ENCODE results near the gene DNAH10. TPM values are rescaled to one million over a fixed set of nuclear protein-coding genes. Genes with fewer than 3 reads are reported as not detected.

Gene DNAH10
- polyA plus RNA-seq, 3 donors from 2014 or later, result 0.02 to 0.24 (median 0.16) TPM

DNA sequence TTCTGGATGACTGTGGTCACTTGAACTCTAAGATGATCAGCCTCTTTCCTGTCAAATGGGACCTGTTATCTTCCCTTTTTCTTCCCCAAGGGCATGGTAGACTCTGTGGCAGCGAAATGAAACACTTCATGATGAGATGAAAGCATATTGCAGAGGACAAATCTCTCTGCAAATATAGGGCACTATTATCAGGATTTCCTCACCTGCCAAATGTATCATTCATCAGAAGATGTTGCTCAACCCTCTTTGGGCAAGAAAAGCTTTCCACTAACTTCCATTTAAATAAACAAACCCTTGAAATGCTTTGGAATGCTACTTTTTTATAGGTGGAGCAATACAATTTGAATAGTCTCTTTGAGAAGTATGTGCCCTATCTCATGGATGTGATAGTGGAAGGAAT lies 105.0 kb downstream of the DNAH10 start:
- Mint-ChIP-seq H3K36me3 (no peaks in the 10 kb centered on the region), H3K27ac (no peak overlapping the region), H3K4me1 (no peaks in the 10 kb centered on the region), H3K9me3 (peaks cover 0 to 1% (median 0%) of the 10 kb centered on the region in 6 donors), H3K27me3 (ENCODE audit: low read depth in 3 of 3) (peaks cover 3 to 5% (median 4%) of the 10 kb centered on the region in 3 donors), H3K4me3 (no peak overlapping the region)
- DNase-seq, result no peak

DNA sequence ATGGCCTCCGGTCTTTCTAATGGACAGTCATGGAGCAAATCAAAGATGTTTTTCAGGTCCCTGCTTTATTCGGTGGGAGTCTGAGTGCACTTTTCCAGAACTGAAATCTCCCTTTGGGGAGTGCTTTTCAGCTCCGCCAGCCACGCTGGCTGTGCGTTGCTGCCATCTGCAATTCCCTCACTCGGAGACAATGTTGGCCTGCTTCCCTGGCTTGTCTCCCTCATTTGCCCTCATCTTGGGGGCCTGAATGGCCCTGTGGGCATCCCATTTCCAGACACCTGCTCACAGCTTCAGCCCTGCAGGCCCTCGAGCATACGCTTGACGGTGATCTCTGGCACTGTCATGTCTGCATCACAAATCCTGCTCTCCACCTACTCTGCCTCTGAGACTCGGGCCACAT lies 106.7 kb downstream of the DNAH10 start:
- H3K36me3 Mint-ChIP-seq, result no peaks in the 10 kb centered on the region
- DNase-seq, result no peak
- no peak overlapping the region for H3K27ac Mint-ChIP-seq
- H3K4me1 Mint-ChIP-seq, result no peaks in the 10 kb centered on the region
- H3K9me3 Mint-ChIP-seq, result peaks cover 0 to 1% (median 0%) of the 10 kb centered on the region in 6 donors
- H3K27me3 Mint-ChIP-seq (ENCODE audit: low read depth in 3 of 3), result peaks cover 2 to 5% (median 5%) of the 10 kb centered on the region in 3 donors
- no peak overlapping the region for H3K4me3 Mint-ChIP-seq

DNA sequence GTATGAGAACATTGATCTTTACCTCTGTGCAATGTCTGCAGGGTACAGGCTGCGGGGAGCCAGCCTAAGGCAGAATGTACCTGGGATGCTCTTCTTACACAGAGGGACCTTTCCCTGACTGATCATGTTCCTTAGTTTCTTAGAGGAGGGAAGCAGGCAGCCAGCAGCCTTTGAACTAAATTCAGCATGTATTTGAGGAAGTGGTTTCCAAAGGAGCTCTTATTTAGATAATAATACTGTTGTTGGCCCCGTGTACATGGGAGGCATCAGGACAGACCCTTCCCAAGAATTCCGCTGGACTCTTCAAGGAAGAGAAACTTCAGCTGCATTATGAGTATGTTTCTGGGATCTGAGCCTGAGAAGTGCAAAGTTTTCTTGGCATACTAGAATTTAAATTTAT lies 111.7 kb downstream of the DNAH10 start:
- H3K36me3 Mint-ChIP-seq, result no peaks in the 10 kb centered on the region
- no peak for DNase-seq
- no peaks in the 10 kb centered on the region for H3K9me3 Mint-ChIP-seq
- no peaks in the 10 kb centered on the region for H3K4me1 Mint-ChIP-seq
- H3K4me3 Mint-ChIP-seq, result no peak overlapping the region
- H3K27ac Mint-ChIP-seq, result no peak overlapping the region
- peaks cover 2 to 15% (median 3%) of the 10 kb centered on the region in 3 donors for H3K27me3 Mint-ChIP-seq (ENCODE audit: low read depth in 3 of 3)

DNA sequence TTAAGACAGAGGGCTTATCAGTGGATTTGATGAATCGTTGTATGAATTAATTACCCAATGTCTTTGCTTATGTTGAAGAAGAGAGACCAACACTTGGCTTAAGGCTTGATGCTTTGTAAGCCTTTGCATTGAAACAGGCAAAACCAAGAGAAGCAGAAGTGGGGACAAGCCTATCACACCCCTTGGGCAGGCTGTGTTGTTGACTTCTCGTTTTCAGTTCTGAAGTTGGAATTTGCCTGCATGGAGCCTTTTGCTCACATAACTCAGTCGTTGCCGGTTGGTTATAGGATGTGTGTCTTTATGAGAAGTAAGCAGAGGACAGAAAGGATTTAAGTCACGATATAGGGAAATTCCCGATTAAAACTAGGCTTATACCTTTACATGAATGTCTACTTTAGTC lies 115.9 kb downstream of the DNAH10 start:
- H3K4me1 Mint-ChIP-seq, result no peaks in the 10 kb centered on the region
- peaks cover 5 to 18% (median 6%) of the 10 kb centered on the region in 3 donors for H3K27me3 Mint-ChIP-seq (ENCODE audit: low read depth in 3 of 3)
- no peak overlapping the region for H3K27ac Mint-ChIP-seq
- H3K36me3 Mint-ChIP-seq, result no peaks in the 10 kb centered on the region
- no peak for DNase-seq
- no peak overlapping the region for H3K4me3 Mint-ChIP-seq
- H3K9me3 Mint-ChIP-seq, result peaks cover 0 to 2% (median 0%) of the 10 kb centered on the region in 6 donors

DNA sequence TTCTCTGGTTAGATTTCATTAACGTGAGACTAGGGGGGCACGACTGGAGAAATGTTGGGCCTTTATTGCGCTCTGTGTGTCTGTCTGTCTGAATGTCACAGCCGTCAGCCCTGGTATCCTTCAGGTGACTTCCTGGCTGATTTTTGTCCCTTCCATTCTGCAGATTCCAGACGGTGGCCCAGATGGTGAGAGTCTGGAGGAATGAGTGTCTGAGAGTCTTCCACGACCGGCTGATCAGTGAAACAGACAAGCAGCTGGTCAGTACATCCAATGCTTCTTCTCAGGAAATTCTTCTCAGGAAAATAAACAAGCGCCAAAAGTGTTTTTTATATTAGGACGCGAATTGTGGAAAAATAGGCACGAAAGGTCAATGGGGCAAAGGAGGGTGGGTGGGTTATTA lies 117.0 kb downstream of the DNAH10 start:
- DNase-seq, result no peak
- Mint-ChIP-seq H3K36me3 (no peaks in the 10 kb centered on the region), H3K9me3 (peaks cover 0 to 2% (median 0%) of the 10 kb centered on the region in 6 donors), H3K27me3 (ENCODE audit: low read depth in 3 of 3) (peaks cover 3 to 22% (median 6%) of the 10 kb centered on the region in 3 donors), H3K4me3 (no peak overlapping the region), H3K4me1 (no peaks in the 10 kb centered on the region), H3K27ac (no peak overlapping the region)

DNA sequence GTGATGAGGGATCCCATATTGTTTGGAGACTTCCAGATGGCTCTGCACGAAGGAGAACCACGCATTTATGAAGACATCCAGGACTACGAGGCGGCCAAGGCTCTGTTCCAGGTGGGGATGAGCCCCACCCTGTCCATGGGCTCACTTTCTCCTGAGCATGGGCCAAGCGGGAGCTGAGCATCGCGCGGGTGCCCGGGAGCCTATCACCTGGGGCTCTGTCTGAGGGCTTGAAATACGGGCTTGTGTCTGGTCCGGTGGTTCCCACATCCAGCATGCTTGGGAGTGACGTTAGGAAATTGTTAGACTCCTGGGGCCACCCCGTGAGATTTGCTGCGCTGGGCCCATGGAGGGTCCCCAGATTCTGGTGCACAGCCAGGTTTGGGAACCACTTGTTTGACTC lies 117.6 kb downstream of the DNAH10 start:
- Mint-ChIP-seq H3K4me3 (no peak overlapping the region), H3K27ac (no peak overlapping the region), H3K27me3 (ENCODE audit: low read depth in 3 of 3) (peaks cover 5 to 18% (median 5%) of the 10 kb centered on the region in 3 donors), H3K36me3 (no peaks in the 10 kb centered on the region), H3K4me1 (no peaks in the 10 kb centered on the region), H3K9me3 (peaks cover 0 to 2% (median 0%) of the 10 kb centered on the region in 6 donors)
- no peak for DNase-seq

DNA sequence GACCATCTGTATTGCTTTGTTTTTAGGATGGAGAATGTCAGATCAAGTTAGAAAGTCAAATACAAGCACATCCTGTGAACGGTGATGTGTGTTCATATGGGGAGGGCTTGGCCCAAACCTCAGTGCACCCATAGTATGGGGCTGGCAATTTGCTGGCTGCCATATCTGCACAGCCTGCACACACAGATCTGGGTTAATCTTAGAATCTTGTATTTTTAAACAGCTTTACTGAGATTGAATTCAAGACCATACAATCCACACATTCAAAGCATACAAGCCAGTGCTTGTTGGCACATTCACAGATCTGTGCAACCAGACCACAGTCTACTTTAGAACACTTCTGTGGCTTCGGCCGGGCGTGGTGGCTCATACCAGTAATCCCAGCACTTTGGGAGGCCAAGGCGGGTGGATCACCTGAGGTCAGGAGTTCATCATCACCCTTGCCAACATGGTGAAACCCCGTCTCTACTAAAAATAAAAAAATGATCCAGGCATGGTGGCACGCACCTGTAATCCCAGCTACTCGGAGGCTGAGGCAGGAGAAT lies 120.1 kb downstream of the DNAH10 start:
- Mint-ChIP-seq H3K4me1 (no peaks in the 10 kb centered on the region), H3K36me3 (peaks cover 0 to 3% (median 0%) of the 10 kb centered on the region in 3 donors), H3K4me3 (no peak overlapping the region), H3K9me3 (peaks cover 0 to 2% (median 0%) of the 10 kb centered on the region in 6 donors), H3K27me3 (ENCODE audit: low read depth in 3 of 3) (peaks cover 5 to 21% (median 10%) of the 10 kb centered on the region in 3 donors), H3K27ac (no peak overlapping the region)
- DNase-seq, result no peak

DNA sequence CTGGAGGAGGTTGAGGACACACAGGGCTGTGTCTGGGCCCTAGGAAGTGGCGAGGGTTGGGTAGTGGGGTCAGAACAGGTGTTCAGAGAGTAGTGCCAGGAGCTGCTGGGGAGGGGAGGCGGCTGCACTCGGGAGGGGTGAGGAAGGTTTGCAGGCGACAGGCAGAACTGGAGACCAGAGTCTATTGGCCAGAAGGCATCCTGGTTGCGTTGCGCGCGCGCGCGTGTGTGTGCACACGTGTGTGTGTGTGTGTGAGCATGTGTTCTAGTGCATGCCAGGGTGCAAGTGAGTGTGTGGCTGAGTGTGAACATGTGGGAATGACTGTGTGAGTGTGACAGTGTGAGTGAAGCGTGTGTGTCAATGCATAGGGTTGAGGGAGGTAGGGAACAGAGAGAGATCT lies 124.2 kb downstream of the DNAH10 start:
- H3K27me3 Mint-ChIP-seq (ENCODE audit: low read depth in 3 of 3), result peaks cover 6 to 12% (median 8%) of the 10 kb centered on the region in 3 donors
- H3K27ac Mint-ChIP-seq, result no peak overlapping the region
- H3K36me3 Mint-ChIP-seq, result peaks cover 0 to 3% (median 0%) of the 10 kb centered on the region in 3 donors
- DNase-seq, result no peak
- H3K9me3 Mint-ChIP-seq, result peaks cover 0 to 2% (median 0%) of the 10 kb centered on the region in 6 donors
- H3K4me1 Mint-ChIP-seq, result no peaks in the 10 kb centered on the region
- no peak overlapping the region for H3K4me3 Mint-ChIP-seq

DNA sequence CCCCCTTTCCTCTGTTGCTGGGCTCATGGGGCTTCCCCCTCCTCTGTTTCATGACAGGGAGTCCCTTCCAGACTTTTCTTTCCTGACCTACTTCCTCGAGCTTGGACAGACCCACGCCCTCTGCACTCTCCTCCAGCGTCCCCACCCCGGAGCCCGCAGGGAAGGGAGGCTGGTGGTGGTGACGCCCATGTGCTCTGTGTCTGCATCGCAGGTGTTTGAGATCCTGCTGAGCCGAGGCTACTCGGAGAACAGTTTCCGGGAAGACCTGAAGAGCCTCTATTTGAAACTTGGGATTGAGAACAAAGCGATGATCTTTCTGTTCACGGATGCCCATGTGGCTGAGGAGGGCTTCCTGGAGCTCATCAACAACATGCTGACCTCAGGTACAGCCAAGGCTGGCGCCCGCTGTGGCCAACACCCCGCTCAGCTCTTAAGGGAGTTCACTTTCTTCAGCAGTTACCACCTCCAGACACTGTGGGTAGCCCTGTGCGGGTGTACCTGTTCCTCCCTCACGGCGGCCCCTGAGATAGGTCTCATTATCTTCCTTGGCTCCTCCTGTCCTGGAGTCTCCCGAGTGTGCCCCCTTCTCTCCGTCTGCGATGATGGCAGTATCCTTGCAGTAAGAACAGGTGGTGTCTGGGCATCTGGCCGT lies 125.0 kb downstream of the DNAH10 start:
- Mint-ChIP-seq H3K36me3 (peaks cover 0 to 3% (median 0%) of the 10 kb centered on the region in 3 donors), H3K4me3 (no peak overlapping the region), H3K4me1 (no peaks in the 10 kb centered on the region), H3K27me3 (ENCODE audit: low read depth in 3 of 3) (peaks cover 4 to 12% (median 8%) of the 10 kb centered on the region in 3 donors), H3K9me3 (peaks cover 0 to 2% (median 0%) of the 10 kb centered on the region in 6 donors), H3K27ac (no peak overlapping the region)
- no peak for DNase-seq

DNA sequence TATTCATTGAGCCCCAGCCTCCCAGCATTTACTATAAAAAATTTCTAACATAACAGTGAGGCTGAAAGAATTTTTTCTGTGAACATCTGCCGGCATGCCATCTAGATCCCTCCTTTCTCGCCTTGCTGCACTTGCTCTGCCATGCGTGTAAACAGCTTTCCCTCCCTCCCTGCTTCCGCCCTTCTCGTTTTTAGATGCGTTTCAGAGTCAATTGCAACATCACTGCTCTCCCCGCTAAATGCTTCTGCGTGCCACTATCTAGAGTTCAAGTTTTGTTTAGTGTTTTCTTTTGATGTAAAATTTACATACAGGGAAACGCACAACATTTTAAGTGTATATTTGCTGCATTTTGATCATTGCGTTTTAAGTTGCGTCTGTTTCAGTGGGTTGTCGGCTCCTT lies 126.9 kb downstream of the DNAH10 start:
- Mint-ChIP-seq H3K27me3 (ENCODE audit: low read depth in 3 of 3) (peaks cover 3 to 12% (median 4%) of the 10 kb centered on the region in 3 donors), H3K9me3 (no peaks in the 10 kb centered on the region), H3K4me1 (no peaks in the 10 kb centered on the region), H3K36me3 (peaks cover 0 to 3% (median 0%) of the 10 kb centered on the region in 3 donors), H3K27ac (no peak overlapping the region), H3K4me3 (no peak overlapping the region)
- no peak for DNase-seq

DNA sequence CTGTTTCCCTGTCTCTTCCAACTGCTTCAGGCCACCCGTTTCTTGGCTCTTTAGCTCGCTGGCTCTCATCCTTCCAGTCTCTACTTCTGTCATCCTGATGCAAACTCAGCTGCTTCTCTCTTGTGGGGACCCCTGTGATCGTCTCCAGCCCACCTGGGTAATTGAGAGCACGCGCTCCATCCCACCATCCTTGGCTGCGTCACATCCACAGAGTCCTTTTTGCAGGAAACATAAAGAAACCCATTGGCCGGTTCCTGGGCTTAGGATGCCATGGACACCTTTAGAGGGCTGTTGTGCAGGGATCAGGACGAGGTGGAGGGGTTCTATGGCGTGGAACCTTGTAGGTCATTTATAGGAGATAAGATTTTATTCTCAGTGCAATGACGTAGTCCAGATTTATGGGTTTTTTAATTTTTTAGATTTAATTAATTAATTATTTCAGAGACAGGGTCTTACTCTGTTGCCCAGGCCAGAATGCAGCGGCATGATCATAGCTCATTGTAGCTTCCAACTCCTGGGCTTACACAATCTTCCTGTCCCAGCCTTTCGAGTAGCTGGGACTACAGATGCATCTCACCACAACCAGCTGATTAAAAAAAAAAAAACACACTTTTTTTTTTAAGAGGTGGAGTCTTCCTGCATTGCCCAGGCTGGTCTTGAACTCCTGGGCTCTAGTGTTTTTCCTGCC lies 127.9 kb downstream of the DNAH10 start:
- DNase-seq, result no peak
- Mint-ChIP-seq H3K27ac (no peak overlapping the region), H3K4me1 (no peaks in the 10 kb centered on the region), H3K27me3 (ENCODE audit: low read depth in 3 of 3) (peaks cover 2 to 12% (median 3%) of the 10 kb centered on the region in 3 donors), H3K4me3 (no peak overlapping the region), H3K9me3 (no peaks in the 10 kb centered on the region), H3K36me3 (peaks cover 0 to 3% (median 0%) of the 10 kb centered on the region in 3 donors)

DNA sequence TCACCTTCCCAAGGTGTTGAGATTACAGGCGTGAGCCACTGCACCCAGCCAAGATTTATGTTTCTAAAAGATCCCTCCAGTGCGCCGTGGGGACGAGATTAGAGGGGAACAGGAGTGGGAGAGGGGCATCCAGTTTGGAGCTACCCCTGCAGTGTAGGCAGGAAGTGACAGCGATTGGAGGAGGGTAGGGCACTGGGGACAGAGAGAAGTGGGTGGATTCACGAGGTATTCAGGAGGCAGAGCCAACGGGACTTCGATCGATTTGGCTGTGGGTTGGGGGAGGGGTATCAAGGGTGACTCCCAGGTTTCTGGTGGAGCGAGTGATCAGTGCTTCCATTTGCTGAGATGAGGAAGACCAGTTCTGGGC lies 128.4 kb downstream of the DNAH10 start:
- DNase-seq, result no peak
- H3K36me3 Mint-ChIP-seq, result peaks cover 0 to 3% (median 0%) of the 10 kb centered on the region in 3 donors
- no peaks in the 10 kb centered on the region for H3K9me3 Mint-ChIP-seq
- H3K4me1 Mint-ChIP-seq, result no peaks in the 10 kb centered on the region
- no peak overlapping the region for H3K4me3 Mint-ChIP-seq
- H3K27ac Mint-ChIP-seq, result no peak overlapping the region
- H3K27me3 Mint-ChIP-seq (ENCODE audit: low read depth in 3 of 3), result peaks cover 0 to 12% (median 2%) of the 10 kb centered on the region in 3 donors

DNA sequence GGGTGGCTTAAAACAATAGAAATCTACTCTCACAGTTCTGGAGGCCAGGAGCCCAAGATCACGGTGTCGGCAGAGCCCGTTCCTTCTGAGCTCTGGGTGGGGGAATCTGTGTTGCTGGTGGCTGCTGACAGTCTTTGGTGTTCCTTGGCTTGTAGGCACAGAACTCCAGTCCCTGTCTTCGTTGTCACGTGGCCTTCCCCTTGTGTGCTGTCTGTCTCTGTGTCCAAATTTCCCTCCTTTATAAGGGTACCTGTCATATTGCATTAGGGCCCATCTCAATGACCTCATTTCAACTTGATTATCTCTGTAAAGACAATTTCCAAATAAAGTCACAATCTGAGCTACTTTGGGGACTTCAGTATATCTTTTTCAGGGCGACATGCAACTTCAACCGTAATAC lies 128.9 kb downstream of the DNAH10 start:
- H3K4me3 Mint-ChIP-seq, result no peak overlapping the region
- DNase-seq, result no peak

DNA sequence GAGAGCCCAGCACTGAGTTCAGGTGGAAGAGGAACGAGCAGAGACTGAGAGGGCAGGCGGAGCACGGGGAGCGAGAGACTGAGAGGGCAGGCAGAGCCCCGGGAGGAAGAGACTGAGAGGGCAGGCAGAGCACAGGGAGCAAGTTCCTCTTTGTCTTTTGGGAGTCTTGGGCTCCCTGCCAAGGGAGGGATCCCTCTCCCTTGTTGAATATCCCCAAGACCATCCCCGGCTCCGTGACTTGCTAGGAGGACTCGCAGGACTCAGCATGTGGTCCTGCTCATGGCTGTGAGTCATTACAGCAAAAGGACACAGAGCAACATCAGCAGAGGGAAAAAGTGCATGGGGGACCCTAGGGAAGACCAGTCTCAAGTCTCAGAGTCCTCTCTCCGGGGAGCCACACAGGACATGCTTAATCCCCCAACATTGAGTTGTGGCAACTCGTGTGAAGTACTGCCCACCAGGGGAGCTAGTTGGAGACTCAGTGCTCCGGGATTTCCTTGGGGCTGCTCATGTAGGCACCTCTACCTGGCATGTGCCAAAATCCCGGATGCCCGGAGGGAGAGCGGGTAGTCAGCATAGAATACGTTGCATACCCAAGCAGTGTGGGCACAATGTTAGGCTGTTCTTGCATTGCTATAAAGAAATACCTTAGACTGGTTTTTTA lies 129.5 kb downstream of the DNAH10 start:
- DNase-seq, result no peak
- Mint-ChIP-seq H3K4me1 (no peaks in the 10 kb centered on the region), H3K27ac (no peak overlapping the region), H3K27me3 (ENCODE audit: low read depth in 3 of 3) (peaks cover 0 to 10% (median 2%) of the 10 kb centered on the region in 3 donors), H3K36me3 (no peaks in the 10 kb centered on the region), H3K4me3 (no peak overlapping the region), H3K9me3 (no peaks in the 10 kb centered on the region)

More for the DNA sequence above, 128.9 kb downstream of the DNAH10 start:
- Mint-ChIP-seq H3K9me3 (no peaks in the 10 kb centered on the region), H3K27me3 (ENCODE audit: low read depth in 3 of 3) (peaks cover 0 to 10% (median 2%) of the 10 kb centered on the region in 3 donors), H3K4me1 (no peaks in the 10 kb centered on the region), H3K36me3 (peaks cover 0 to 3% (median 0%) of the 10 kb centered on the region in 3 donors), H3K27ac (no peak overlapping the region)

Measured in immature natural killer cell (primary cell).